HG03432 (cell line): ENCODE measurements around the gene ALKBH5.

Source experiments
- ATAC-seq: cut with Tn5 transposase; IDR thresholded peaks from one replicate; pipeline ENCODE4 v1.9.1; 2021; ENCODE audit warnings: mild to moderate bottlenecking, moderate library complexity; ENCODE audit not compliant: unreplicated experiment

ALKBH5 gene

GRCh38 chr17:18238299-18238698, 54.7 kb downstream of the ALKBH5 start:
- ATAC-seq: no peak

DNA sequence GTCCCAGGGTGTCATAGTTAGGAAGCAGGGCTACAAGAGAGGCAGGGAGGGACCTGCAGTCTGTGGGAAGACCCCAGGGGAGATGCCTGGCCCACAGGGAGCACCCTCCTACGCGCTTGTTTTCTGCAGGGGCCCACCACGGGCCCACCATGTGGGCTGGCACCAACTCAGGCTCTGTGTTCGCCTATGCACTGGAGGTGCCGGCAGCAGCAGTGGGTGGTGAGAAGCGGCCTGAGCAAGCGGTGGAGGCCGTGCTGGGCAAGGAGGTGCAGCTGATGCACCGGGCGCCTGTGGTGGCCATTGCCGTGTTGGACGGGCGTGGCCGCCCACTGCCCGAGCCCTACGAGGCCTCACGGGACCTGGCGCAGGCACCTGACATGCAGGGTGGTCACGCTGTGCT, 56.8 kb downstream of the ALKBH5 start:
- ATAC-seq: no peak

GRCh38 chr17:18241229-18241871, 57.7 kb downstream of the ALKBH5 start:
- no peak for ATAC-seq

- ATAC-seq: no peak
Measured at GRCh38 chr17:18245038-18245776, 61.6 kb downstream of the ALKBH5 start.

GRCh38 chr17:18246109-18246725, 62.6 kb downstream of the ALKBH5 start:
- no peak for ATAC-seq

- ATAC-seq: no peak
Measured at GRCh38 chr17:18246880-18247612, 63.4 kb downstream of the ALKBH5 start.

- ATAC-seq: no peak
Measured at GRCh38 chr17:18247613-18248001, 64.0 kb downstream of the ALKBH5 start.

- no peak for ATAC-seq
Measured at GRCh38 chr17:18248300-18248731, 64.7 kb downstream of the ALKBH5 start.

GRCh38 chr17:18248811-18249210, 65.2 kb downstream of the ALKBH5 start:
- no peak for ATAC-seq

- ATAC-seq: no peak
Measured at GRCh38 chr17:18250259-18250658, 66.6 kb downstream of the ALKBH5 start.

- no peak for ATAC-seq
Measured at GRCh38 chr17:18250708-18251107, 67.1 kb downstream of the ALKBH5 start.

GRCh38 chr17:18251204-18251603, 67.6 kb downstream of the ALKBH5 start:
- ATAC-seq: no peak

DNA sequence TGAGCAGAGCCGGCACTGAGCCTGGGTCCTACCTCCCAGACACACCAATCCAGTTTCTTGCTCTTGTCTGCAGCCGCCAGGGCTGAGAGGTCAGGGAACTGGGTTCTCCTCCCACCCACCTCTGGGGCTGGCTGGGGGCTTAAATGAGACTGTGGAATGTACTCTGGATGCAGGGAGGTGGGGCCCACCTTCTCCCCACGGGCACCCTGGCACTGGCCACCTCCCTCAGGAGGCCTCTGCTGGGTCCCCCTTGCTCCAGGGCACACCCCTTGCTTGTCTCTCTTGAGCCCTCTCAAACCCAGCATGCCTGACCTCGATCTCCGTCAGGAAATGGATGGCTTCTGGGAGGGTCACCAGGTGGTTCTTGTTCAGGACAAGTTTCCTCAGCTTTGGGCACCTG, 68.5 kb downstream of the ALKBH5 start:
- ATAC-seq: no peak

DNA sequence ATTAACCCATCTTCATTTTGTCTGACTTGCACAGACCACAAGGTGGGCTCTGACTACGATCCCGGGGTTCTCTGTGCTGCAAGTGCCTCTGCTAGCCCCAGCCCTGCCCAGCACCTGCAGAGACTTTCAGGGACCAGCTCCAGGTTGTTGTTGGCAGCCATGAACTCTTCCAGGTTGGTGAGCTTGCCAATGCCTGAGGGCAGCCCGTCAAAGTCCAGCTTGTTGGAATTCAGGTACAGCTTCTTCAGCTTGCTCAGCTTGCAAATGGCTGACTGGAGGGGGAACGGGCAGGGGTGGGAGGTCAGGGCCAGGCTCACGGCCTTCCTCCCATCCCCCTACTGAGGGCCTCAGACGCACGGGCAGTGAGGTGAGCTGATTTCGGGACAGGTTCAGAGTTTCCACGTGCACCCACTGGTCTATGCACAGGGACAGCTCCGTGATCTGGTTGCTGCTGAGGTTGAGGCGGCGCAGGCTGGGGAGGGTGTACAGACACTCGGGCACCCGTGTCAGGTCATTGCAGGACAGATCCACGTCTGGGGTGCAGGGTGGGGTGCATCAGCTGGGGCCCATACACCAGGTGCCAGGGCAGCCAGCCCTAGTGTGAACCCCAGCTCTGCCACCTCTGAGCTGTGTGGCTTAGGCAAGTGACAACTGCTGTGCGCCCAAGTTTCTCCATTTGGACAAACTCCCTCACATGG, 69.7 kb downstream of the ALKBH5 start:
- no peak for ATAC-seq

DNA sequence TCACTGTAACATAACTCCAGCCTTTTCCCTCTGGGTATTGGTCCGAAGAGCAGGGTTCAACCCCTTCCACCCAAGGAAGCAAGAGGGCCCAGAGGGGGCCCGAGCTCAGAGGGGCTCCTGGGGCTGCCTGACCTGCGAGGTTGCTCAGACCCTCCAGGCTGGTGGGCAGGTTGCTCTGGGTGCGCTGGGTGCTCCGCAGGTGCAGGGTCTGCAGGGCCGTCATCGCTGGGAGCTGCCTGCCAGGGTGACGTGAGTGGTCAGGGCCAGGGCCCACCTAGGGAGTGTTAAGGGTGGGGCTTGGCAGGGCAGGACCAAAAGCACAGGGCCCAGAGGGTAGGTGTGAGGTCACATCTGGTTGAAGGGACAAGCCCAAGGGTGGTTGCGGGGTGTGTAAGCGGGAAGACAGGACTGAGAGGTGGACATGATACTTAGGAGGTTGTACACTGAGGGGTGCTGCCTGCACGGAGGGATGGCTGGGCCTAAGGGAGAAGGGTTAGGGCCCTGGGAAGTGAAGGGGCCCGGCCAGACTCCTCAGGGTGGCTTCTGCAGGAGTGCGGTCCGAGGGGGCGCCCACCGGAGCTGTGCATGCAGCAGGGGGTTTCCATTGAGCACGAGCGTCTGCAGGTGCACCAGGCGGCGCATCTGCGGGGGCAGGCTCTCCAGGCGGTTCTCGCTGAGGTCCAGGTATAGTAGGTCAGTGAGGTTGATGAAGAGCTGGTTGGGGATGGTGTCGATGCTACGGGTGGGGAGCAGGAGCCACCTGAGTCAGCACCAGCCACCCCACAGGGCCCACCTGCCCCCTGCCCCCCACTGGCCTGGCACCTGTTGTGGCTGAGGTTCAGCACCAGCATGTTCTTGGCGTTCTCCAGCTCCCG, 70.6 kb downstream of the ALKBH5 start:
- no peak for ATAC-seq

DNA sequence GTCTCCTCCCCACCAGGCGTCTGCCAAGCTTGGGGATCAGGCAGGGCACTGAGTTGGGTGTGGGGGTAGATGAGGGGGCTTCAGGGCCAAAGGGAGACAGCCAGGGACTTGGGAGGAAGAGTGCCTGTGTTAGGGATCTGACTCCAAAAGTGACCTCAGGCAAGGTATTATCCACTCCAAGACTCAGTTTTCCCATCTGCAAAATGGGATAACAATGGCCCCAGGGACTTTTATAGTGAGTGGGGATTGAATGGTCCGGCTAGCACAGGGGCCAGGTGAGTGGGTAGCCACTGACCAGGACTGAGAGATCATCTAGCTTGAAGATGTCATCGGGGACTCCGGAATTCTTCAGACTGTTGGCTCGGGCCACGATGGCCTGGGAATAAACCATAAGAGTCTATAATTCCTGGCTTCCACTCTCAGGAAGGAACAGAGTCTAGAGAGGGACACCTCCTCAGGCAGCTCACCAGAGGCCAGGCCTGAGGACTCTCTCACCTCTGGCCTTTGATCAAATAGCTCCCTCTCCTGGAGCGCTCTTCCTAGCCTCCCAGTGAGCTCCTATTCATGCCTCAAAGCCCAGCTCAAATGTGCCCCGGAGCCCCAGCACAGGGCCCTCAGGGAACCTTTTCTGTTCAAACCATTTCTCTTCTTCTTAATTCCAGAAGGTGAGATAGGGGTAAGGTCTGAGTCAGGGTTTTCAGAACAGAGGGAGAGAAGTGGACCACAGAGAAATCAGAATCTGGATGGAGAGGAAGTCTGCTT, 71.4 kb downstream of the ALKBH5 start:
- ATAC-seq: no peak

DNA sequence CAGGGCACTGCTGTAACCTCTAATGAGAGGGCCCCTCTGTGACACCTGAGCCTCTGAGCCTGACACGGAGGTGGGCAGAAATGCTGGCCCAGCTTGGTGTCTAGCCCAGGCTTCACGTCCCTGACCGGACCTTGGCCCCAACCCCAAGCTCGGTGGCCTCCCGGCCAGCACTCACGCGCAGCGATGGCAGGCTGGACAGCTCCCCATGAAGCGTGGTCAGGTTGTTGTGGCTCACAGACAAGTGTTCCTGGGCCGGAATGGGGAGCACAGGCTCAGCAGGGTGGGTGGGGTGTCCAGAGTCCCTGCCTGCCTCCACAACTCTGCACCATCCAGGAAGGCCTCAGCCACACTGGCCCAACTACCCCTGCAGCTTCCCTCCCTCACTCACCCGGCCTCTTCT, 72.7 kb downstream of the ALKBH5 start:
- ATAC-seq: no peak

- no peak for ATAC-seq
Measured at GRCh38 chr17:18256776-18257175, 73.1 kb downstream of the ALKBH5 start.

DNA sequence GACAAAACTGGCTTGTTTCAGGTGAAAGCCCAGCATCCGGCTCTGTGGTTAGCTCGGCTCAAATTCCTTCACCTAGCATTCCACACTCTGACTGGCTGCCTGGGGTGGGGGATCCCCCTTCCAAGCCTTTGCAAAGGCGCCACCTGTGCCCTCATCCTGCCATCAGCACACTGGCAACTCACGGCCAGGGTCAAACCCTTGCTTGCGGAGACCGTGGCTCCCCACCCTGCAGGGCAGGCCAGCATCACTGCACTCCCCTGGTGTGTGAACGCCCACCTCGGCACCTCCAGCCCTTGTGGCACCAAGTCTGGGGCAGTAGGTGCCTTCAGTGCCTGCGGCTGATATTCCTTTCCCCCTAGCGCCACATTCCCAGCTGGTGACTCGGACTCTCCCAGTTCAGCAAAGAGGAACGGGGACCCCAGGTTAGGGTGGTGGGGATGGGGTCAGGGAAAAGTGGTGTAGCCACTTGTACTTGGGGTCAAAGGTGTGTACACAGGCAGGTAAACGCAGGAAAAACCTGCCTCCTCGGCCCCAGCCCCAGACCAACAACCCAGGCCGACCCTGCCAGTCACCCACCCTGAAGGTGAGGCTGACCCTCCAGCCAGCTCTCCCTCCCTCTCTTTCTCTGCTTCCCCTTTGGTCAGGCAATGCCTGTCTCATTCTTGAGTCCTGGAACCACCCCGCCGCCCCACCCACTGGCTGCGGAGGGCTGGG, 73.8 kb downstream of the ALKBH5 start:
- peak; percentile 5 for ATAC-seq
